GM18505 (cell line): ENCODE measurements around the gene LHFPL3.

ENCODE experiments used
- ATAC-seq: cut with Tn5 transposase; IDR thresholded peaks from one replicate; pipeline ENCODE4 v1.9.1; 2021; ENCODE audit not compliant: unreplicated experiment
- POLR2A ChIP-seq: IDR thresholded peaks from 4 replicates; pipeline ENCODE4 v1.6.1; 2011; ENCODE audit warnings: borderline replicate concordance; ENCODE audit not compliant: insufficient read depth, insufficient read length; ENCODE audit errors: extremely low read depth

The LHFPL3 gene

GRCh38 chr7:104357166-104357565 lies 28.8 kb downstream of the LHFPL3 start:
- no peak for TF ChIP-seq POLR2A
- no peak for ATAC-seq

DNA sequence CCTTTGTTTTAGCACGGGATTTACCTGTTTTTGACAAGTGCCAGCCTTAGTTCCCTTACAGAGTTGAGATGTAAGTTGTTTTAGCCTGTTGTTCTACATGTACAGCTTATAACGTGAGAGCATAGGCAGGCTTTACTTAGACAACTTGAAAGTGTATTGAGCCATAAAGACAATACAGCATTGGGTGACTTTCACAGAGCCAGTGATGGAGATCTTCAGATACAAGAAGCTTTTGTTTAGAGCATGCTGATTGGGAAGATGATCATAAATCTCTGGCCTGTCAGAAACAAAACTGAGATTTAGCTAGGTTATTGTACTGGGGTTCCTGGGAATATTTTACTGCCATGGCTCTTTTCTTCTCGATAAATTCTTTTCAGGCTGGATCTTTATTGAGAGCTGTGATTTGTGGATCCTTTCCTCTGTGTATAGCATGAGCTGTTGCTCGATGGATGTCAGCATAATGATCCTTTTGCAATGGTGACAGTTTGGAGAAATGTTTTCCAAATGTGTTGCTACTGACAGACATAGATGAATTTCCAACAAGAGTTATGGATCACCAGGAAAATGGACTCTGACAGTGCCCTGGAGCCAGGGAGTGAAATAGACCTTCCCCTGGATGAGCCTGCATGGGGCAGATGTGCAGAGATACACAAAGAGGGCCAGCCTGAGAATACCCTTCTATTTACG lies 30.2 kb downstream of the LHFPL3 start:
- no peak for TF ChIP-seq POLR2A
- ATAC-seq: no peak

DNA sequence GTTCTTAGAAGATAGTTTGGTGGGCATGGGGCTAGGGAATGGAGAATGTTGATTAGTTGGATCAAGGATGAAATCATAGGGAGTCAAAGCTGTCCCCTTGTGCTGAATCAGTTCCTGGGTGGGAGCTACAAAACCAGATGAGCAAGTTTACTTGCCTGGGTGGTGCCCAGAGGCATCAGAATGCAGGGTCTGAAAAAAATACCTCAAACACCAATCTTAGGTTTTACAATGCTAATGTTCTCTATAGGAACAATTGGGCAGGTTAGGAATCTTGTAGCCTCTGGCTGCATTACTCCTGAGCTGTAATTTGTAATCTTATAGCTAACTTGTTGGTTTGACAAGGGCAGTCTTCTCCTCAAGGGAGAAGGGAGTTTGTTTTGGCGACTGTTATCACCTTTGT lies 34.4 kb downstream of the LHFPL3 start:
- no peak for ATAC-seq
- no peak for TF ChIP-seq POLR2A

DNA sequence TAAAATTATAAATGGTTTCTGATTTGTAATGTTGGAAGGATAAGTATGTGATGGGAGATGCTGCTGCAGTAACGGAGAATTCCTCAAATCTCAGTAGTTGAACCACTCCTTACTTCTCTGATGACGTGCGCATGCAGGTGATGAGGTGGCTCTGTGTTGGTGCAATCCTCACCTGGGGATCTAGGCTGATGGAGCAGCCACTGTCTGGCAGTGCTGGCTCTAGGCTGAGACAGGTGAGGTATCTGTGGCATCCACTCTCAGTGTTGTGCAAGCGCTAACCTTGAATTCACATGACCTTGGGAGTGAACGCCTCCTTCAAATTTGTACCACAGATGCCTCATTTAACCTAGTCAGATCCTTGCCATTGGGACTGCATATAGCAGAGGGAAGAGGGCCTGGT lies 35.0 kb downstream of the LHFPL3 start:
- no peak for TF ChIP-seq POLR2A
- no peak for ATAC-seq

GRCh38 chr7:104366390-104366789 lies 38.0 kb downstream of the LHFPL3 start:
- no peak for ATAC-seq
- no peak for TF ChIP-seq POLR2A

GRCh38 chr7:104367926-104368325 lies 39.5 kb downstream of the LHFPL3 start:
- no peak for TF ChIP-seq POLR2A
- ATAC-seq: no peak

- ATAC-seq: no peak
- TF ChIP-seq POLR2A: no peak
Observed at GRCh38 chr7:104371216-104371979, 43.0 kb downstream of the LHFPL3 start.

- ATAC-seq: no peak
- TF ChIP-seq POLR2A: no peak
Observed at GRCh38 chr7:104371980-104372357, 43.6 kb downstream of the LHFPL3 start.

- TF ChIP-seq POLR2A: no peak
- no peak for ATAC-seq
Observed at GRCh38 chr7:104382616-104383015, 54.2 kb downstream of the LHFPL3 start.

DNA sequence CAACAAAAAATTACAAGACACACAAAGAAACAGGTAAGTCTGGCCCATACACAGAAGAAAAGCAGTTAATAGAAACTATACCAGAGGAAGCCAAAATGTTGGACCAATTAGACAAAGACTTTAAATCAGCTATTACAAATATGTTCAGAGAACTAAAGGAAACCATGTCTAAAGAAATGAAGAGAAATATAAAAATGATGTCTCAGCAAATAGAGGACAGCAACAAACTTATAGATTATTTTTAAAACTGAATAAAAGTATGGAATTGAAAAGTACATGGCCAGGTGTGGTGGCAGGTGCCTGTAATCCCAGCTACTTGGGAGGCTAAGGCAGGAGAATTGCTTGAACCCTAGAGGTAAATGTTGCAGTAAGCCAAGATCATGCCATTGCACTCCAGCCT lies 58.5 kb downstream of the LHFPL3 start:
- no peak for ATAC-seq
- TF ChIP-seq POLR2A: no peak

- no peak for TF ChIP-seq POLR2A
- no peak for ATAC-seq
Observed at GRCh38 chr7:104388222-104388621, 59.8 kb downstream of the LHFPL3 start.

DNA sequence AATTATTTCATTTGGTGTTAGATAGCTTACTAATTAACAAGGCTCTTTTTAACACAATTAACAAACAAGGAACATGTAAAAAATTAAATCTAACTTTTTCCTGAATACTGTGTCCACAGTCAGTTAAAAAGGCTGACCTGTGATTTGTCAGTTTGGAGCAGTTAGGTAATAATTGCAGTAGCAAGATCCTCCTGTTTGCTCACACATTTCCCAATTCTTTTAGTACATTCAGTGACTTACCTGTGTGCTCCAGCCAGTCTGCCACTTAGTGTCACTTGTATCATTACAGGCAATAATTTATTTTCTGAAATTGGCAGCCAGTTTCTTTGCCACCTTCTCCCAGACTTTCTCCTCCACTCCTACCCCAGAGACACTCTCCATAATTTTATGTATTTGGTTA lies 66.8 kb downstream of the LHFPL3 start:
- ATAC-seq: no peak
- TF ChIP-seq POLR2A: no peak

DNA sequence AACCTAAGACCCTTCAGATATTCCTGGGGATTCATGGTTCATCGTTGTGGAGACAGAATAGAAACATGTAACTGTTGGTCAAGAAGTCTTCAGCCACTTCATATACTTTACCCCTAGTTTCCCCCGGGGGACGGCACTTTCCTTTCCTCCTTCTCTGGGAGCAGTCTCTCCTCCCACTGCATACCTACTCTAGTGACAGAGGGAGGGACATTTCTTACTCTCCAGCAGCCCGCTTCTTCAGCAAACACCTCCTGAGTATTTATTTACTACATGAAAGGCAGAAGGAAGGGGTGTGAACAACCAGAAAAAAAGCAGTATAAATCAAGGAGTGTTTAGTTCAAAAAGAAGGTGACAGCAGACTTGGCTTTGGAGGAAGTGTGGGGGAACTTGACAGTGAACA lies 69.0 kb downstream of the LHFPL3 start:
- no peak for TF ChIP-seq POLR2A
- ATAC-seq: no peak

- ATAC-seq: no peak
- no peak for TF ChIP-seq POLR2A
Observed at GRCh38 chr7:104408371-104408770, 80.0 kb downstream of the LHFPL3 start.
